Measurements from ENCODE around the gene SHC4.

SHC4 gene

DNA sequence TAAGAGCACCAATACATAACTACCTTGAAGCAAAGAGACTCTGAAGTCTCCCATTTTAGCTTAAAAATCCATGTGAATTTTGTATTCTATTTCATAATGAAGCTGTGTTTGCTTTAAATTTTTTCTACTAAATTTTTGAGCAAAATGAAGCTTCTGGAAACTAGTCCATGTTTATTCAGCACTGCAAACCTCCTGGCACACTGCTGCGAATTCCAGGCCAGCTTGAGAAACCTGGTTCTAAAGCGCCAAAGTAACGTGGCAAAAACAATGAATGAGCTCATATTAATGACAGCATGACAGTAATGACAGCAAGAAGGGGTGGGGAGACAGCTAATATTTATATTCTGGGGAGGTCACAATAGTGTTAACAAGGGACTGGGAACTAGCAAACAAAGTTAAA, 178.5 kb downstream of the SHC4 start:
- DNase-seq (ENCODE audit: low read depth): no peak
- H3K4me3 ChIP-seq (ENCODE audit: low read depth, low read length): no peak overlapping the region
- TF ChIP-seq, protein P1, sequence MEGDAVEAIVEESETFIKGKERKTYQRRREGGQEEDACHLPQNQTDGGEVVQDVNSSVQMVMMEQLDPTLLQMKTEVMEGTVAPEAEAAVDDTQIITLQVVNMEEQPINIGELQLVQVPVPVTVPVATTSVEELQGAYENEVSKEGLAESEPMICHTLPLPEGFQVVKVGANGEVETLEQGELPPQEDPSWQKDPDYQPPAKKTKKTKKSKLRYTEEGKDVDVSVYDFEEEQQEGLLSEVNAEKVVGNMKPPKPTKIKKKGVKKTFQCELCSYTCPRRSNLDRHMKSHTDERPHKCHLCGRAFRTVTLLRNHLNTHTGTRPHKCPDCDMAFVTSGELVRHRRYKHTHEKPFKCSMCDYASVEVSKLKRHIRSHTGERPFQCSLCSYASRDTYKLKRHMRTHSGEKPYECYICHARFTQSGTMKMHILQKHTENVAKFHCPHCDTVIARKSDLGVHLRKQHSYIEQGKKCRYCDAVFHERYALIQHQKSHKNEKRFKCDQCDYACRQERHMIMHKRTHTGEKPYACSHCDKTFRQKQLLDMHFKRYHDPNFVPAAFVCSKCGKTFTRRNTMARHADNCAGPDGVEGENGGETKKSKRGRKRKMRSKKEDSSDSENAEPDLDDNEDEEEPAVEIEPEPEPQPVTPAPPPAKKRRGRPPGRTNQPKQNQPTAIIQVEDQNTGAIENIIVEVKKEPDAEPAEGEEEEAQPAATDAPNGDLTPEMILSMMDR (IDR thresholded peaks at IDR 0.05; ENCODE audit: low read depth, low read length, missing control alignments): no peak

DNA sequence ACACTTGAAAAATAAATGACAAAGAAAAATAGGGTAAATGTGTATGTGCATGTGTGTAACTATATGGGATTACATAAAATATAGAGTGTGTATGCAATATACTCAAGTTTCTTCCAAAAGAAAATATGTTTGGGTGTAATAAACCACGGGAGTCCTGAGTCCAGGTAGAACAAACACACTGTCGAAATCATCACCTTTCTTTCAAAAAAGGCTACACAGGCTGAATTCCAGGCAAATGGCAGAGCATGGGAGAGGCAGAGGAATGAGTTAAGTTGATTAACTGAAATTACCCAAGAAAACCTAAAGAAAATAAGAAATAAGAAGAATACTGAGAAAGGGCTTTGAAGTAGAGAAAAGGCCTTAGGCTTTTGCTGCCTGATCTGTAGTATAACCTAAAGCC, 179.0 kb downstream of the SHC4 start:
- H3K4me3 ChIP-seq (ENCODE audit: low read depth, low read length): no peak overlapping the region
- no peak for DNase-seq (ENCODE audit: low read depth)
- TF ChIP-seq, protein P1 (IDR thresholded peaks at IDR 0.05; ENCODE audit: low read depth, low read length, missing control alignments): no peak

DNA sequence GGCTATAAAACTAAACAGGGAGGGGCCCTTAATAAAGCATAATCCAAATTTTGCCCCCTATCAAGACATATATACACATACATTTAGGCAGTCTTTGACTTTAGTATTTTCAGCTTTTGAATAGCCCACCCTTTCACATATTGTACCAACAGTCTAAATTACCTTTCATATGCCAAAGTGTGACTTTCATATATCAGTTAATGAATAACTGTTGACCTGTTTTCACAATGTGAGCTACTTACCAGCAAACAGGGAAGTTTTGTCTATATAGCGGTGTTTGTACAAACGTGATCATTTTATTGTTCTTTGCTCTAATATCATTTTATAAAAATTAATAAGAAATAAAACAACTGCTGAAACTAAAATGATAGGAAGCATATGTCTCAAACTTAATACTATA, 180.8 kb downstream of the SHC4 start:
- no peak overlapping the region for H3K4me3 ChIP-seq (ENCODE audit: low read depth, low read length)
- TF ChIP-seq, protein P1 (IDR thresholded peaks at IDR 0.05; ENCODE audit: low read depth, low read length, missing control alignments): no peak
- DNase-seq (ENCODE audit: low read depth): no peak

DNA sequence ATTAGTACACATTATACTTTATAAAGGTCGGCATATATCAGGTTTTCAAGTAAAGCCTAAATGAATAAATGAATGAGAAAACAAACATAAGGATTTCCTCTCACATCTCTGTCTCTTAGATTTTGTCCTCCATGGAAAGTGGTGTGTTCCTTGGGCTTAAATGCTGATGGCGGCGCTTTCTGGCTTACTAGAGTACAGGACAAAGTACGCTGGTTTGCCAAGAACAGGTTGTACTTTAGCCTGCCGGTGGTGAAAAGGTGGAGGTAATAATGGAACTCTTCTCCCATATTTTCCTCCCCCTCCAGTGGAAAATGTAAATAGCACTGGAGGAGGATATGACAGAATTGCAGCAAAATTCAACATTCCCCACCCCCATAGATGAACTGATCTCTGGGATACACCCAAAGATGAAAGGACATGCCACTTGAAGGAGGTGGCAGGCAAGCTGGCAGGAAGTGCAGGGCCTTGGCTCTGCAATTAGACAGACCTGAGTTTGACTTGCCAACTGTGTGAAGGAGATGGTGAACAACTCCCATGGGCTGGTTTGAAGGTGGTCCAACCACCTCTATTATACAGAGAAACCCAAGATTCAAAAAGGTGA, 182.1 kb downstream of the SHC4 start:
- no peak overlapping the region for H3K4me3 ChIP-seq (ENCODE audit: low read depth, low read length)
- TF ChIP-seq, protein P1 (IDR thresholded peaks at IDR 0.05; ENCODE audit: low read depth, low read length, missing control alignments): no peak
- DNase-seq (ENCODE audit: low read depth): no peak

DNA sequence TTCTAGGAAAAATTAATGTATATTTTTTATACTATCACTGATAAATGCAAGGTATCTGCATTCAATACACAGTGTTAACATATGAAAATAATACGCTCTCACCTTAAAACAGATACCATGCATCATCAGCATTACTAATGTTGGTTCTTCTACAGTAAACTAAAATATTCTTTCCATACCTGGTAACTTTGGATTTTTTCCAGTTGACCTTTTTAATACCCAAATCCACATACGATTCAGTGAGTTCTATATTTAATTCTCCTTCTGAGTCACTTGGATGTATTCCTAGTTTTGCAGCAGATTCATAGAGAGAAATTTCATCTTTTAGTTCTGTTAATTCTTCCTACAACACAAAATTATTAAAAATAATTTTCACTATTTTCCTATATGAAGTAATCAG, 182.7 kb downstream of the SHC4 start:
- no peak for DNase-seq (ENCODE audit: low read depth)
- H3K4me3 ChIP-seq (ENCODE audit: low read depth, low read length): no peak overlapping the region
- TF ChIP-seq, protein P1 (IDR thresholded peaks at IDR 0.05; ENCODE audit: low read depth, low read length, missing control alignments): no peak

DNA sequence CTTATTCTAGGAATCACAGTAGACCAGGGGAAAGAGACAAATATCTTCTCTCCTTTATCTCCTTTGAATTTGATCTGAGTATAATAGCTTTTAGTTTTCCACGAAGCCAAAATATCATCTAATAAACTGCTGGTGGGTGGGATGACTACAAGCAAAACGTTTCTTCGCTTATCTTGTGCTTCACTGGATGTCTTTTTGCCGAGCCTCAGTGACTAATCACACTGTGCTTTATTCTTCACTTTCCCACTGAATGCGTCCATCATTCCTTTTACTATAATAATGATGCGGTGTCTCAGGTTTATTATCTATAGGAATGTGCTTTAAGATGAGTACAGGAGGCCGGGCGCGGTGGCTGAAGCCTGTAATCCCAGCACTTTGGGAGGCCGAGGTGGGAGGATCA, 185.4 kb downstream of the SHC4 start:
- no peak for DNase-seq (ENCODE audit: low read depth)
- TF ChIP-seq, protein P1 (IDR thresholded peaks at IDR 0.05; ENCODE audit: low read depth, low read length, missing control alignments): no peak
- H3K4me3 ChIP-seq (ENCODE audit: low read depth, low read length): no peak overlapping the region

DNA sequence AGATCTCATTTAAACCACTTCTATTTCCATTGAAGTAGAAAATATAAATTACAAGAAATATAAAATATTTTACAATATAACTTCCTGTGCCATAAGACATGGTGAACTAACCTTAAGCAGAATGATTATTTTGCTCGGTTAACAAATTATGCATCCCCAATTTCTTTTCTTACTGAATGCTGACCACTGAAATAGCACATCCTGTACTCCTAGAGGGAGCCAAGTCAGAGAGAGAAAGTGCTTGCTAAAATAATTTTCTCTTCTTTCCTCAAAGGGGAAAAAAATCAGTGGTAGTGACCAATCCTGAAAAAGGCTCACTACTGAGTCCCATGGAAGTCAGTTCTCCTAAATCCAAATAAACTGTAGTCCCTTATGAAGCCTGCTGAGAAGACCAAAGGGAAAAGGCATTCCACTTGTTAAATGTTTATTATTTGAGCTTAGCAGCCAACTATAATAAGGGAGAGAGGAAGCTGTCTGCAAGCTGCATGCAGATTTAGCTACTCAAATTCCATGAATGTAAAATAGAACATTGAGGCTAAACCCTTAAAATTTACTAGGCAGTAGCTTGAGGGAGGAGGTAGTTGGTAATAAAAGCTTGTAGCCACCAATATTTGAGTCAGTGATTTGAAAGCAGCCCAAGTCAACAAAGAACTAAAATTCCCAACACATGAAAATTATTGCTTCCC, 185.9 kb downstream of the SHC4 start:
- TF ChIP-seq, protein P1 (IDR thresholded peaks at IDR 0.05; ENCODE audit: low read depth, low read length, missing control alignments): no peak
- H3K4me3 ChIP-seq (ENCODE audit: low read depth, low read length): no peak overlapping the region
- no peak for DNase-seq (ENCODE audit: low read depth)
